Mammary epithelial cell (primary cell): ENCODE results near the gene MID1IP1.

Source experiments
- EZH2 ChIP-seq: IDR thresholded peaks from 2 replicates; pipeline ENCODE4 v1.6.1; 2012; ENCODE audit warnings: low read length, inconsistent platforms, borderline replicate concordance
- TF ChIP-seq, protein P1 (sequence below), 2 donors: IDR thresholded peaks in 1 of 2; conservative IDR thresholded peaks in 1 of 2; 2 replicates each; pipeline ENCODE4 v1.5.1; 2011 to 2012; ENCODE audit warnings: inconsistent platforms in 2 of 2, low read length in 2 of 2, mild to moderate bottlenecking in 2 of 2, control low read depth in 1 of 2, low read depth in 1 of 2; ENCODE audit not compliant: insufficient read depth in 1 of 2; ENCODE audit errors: extremely low read depth in 1 of 2

DNA sequence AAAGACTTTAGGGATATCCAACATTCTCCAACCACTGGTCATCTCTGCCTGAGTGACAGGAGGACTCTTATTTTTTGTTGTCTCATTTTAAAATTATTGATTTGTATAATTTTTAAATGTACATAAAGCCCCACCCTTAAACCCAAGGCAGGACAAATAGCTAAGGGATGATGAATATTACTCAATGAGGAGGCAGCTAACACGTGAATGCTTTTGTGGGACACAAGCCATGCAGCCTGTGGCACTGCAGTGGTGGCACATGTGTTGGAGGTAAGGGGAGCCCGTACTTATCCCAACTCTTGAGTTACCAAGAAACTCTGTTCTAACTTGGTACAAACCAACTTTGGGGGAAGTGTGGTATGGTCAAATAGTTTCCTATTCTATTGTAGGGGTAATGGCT, 19.5 kb downstream of the MID1IP1 start:
- TF ChIP-seq, protein P1, sequence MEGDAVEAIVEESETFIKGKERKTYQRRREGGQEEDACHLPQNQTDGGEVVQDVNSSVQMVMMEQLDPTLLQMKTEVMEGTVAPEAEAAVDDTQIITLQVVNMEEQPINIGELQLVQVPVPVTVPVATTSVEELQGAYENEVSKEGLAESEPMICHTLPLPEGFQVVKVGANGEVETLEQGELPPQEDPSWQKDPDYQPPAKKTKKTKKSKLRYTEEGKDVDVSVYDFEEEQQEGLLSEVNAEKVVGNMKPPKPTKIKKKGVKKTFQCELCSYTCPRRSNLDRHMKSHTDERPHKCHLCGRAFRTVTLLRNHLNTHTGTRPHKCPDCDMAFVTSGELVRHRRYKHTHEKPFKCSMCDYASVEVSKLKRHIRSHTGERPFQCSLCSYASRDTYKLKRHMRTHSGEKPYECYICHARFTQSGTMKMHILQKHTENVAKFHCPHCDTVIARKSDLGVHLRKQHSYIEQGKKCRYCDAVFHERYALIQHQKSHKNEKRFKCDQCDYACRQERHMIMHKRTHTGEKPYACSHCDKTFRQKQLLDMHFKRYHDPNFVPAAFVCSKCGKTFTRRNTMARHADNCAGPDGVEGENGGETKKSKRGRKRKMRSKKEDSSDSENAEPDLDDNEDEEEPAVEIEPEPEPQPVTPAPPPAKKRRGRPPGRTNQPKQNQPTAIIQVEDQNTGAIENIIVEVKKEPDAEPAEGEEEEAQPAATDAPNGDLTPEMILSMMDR (conservative IDR thresholded peaks at IDR 0.05 in 1 of 2, IDR thresholded peaks at IDR 0.05 in 1 of 2; ENCODE audit: extremely low read depth in 1 of 2, insufficient read depth in 1 of 2, low read depth in 1 of 2, low read length in 2 of 2): no peak
- no peak for TF ChIP-seq EZH2
